Activated CD8-positive, alpha-beta memory T cell treated with anti-CD3 and anti-CD28 coated beads for 24 hours (primary cell): ENCODE data around the gene ADGRF1.
"Not testable (repeated sequence)": the region's sequence is repeated elsewhere in the genome, so short reads cannot be mapped to it uniquely, and the experiment has no call there.

Source experiments
- DNase-seq: peaks from one replicate; pipeline ENCODE4 v3.0.0-alpha.2; 2020

Gene ADGRF1

GRCh38 chr6:47061309-47062300, 19.5 kb upstream of the ADGRF1 start:
- no peak for DNase-seq

DNA sequence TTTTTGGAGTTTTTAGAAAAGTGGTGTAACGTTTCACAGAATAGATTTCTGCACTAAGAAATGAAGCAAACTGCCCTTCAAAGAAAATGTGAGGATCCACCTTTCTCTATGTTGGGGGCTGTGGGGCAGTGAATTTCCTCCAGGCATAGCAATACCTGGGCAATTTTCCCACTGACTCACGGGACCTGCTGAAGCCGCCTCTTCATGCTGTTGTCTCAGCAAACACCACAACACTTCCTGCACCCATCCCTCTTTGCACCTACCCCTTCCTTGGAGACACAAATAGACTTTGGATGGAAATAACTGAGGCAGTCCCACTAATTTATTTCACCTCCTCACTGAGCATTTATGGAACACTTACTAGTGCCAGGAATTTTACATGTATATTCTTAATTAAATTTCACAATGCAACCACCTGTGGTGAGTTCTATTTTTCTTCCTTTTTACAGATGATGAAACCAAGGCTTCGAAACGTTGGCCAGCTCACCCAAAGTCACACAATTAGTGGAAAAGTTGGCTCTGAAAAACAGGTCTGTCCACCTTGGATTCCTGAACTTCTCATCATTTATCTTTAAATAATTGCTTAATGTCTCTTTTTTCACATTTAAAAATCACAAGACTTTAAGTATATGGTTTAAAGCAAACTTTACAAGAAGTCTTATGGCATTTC, 17.2 kb upstream of the ADGRF1 start:
- no peak for DNase-seq

GRCh38 chr6:47057830-47058540, 15.9 kb upstream of the ADGRF1 start:
- DNase-seq = no peak

- DNase-seq = no peak
These were observed 14.7 kb upstream of the ADGRF1 start for GRCh38 chr6:47056832-47057231.

- DNase-seq = not testable (repeated sequence)
These were observed 12.2 kb upstream of the ADGRF1 start for GRCh38 chr6:47054302-47054701.

- no peak for DNase-seq
These were observed 6.5 kb upstream of the ADGRF1 start for GRCh38 chr6:47048638-47049037.

- DNase-seq = peak; percentile 61
These were observed 5.6 kb upstream of the ADGRF1 start for GRCh38 chr6:47047479-47048407.

DNA sequence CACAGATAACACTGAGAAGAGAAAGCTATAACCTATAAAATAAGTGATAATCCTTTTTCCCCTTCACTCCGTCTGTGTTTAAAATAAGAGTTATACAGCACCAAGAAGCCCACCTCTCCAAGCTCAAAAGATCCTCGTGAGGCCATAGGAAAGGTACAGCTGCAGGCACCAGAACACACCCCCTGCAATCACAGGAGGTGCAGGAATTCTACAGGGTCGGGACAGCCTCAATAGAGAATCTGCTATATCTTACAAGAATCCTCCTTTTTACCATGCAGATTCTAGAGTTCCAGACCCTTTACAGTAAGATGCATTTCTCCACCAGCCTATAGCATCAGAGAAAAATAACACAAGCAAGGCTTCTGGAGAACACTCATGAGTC, 5.0 kb upstream of the ADGRF1 start:
- no peak for DNase-seq

DNA sequence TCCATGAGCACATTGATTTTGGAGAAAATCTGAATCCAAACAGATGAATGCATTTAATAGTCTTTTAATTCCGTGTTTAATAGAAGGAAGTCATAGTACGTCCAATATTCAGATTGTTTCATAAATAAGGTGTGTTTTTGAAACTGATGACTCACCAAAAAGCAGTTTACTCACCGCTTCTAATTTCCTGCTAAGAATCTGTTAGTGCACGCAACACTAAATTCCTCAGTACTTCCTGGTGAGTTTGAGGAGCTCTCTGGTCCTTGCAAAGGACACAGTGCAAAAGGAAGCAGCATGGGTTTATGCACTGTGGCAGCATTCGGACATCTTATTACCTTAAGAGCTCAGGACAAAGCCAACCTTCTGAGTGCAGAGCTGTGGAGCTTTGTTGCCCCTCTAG, 2.3 kb upstream of the ADGRF1 start:
- DNase-seq = no peak

DNA sequence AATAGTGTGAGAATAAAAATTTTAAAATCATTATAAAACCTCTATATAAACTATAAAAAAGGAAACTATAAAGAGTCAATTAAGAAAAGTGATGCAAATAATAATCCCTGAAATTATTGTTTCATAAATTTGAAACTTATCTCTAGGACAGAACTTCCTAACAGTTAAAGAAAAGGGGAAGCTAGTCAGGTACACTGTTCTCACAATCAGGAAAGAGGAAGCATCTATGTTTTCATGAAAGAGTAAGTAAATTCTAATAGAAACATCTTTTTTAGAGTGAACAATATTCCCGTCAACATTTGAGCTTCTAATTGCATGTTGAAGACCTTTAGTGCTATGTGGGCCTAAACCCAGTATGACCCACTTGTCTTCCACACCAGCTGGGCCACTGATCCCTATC, 1.2 kb upstream of the ADGRF1 start:
- DNase-seq = no peak

DNA sequence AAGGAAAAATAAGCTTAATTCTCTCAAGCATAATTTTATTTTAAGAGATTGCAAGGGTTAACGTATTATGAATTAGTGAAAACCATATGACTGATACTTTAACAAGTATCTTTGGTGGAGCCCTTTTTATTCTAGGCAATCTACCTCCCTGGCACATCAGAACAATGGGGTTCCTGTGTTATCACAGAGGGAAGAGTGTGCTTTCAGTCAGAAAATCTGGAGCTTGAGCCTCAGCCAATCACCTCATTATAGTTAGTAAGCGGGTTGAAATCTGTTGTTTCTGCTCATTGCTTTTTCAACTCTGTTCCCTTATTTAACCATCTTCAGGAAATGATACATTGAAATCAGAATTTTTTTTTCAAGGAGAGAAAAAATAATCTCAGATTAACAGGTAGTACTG, 391 bp downstream of the ADGRF1 start:
- DNase-seq = no peak

- DNase-seq = no peak
These were observed 7.2 kb downstream of the ADGRF1 start for GRCh38 chr6:47034926-47035325.

DNA sequence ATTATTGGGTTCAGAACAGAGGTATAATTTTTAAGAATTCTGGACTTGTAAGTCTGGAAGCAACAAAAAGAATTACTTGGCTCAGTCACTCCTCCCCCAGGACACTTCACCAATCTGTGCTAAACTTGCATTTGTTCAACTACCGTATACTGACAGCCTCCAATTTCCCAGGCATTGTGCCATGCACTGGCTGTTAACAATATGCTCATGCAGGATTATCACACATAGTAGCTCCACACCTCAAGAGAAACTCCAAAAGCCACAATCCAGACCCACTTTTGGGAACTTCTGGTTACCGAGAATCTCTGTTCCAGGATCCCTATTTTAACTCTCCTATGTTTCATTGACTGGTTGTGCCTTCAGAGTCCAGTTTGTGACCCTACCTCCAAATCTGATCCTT, 7.7 kb downstream of the ADGRF1 start:
- DNase-seq = no peak

DNA sequence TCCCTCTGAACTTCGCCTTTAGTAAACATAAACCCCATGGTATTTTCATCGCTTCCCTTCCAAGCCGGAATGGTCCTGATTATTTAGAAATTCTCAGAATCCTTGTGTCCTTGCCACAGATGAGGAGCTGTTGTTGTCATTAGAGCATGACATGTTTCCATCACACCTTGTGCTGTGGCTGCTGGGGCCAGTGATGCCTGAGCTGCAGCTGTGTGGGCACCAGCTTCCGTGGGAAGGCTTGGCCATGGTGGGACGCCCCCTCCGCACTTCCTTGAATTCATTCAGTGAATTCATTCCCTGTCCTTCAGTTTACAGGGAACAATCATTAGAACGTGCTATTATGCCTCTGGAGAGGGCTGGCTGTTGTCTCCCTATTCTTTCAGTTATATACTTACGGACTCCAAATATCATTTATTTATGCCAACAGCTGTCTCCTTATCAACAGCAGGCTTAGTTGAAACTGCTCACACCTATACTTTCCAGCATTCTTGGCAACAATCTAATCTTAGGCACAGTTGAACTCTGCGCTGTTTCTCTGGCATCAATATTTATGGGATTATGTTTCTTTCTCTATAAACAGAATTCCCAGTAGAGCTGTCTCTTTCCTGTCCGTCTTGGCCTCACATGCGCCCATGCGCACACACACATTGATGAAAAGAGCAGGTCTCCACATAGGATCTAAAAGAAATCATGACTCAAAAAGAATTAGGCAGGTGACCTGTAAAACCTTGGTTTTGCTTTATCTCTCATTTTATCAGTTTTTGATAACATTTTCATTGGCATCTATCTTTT, 9.0 kb downstream of the ADGRF1 start:
- no peak for DNase-seq

- DNase-seq = no peak
These were observed 10.5 kb downstream of the ADGRF1 start for GRCh38 chr6:47031656-47032055.

- DNase-seq = no peak
These were observed 12.1 kb downstream of the ADGRF1 start for GRCh38 chr6:47029865-47030561.

GRCh38 chr6:47028835-47029360, 13.2 kb downstream of the ADGRF1 start:
- no peak for DNase-seq

- DNase-seq = no peak
These were observed 14.8 kb downstream of the ADGRF1 start for GRCh38 chr6:47027315-47027714.

DNA sequence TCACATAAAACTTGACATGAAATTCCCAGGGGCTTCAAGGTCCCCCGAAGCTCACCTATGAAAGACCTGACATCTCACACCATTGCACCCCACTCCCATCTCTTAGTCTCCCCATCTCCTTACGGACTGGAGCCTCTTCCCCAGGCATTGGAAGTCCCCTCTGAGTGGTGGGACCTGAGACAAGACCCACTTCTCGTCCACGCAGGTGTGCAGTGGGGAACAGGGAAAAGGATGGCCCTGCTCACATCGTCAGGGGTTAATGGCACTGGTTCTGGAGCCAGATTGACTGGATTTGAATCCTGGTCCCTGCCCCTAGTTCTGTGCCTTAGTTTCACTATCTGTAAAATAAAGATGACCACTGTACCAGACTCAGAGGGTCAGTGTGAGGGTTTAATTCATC, 15.5 kb downstream of the ADGRF1 start:
- no peak for DNase-seq

GRCh38 chr6:47023573-47023972, 18.6 kb downstream of the ADGRF1 start:
- no peak for DNase-seq

GRCh38 chr6:47022191-47022590, 19.9 kb downstream of the ADGRF1 start:
- DNase-seq = no peak
